GM21723 (cell line): ENCODE data around the gene KLRF1.
A peak's percentile ranks its signal among the peaks of the same experiment; 100 is the strongest.

ENCODE experiments used
- ATAC-seq: cut with Tn5 transposase; IDR thresholded peaks from one replicate; pipeline ENCODE4 v1.9.1; 2021; ENCODE audit warnings: mild to moderate bottlenecking, moderate library complexity; ENCODE audit not compliant: unreplicated experiment

The KLRF1 gene

DNA sequence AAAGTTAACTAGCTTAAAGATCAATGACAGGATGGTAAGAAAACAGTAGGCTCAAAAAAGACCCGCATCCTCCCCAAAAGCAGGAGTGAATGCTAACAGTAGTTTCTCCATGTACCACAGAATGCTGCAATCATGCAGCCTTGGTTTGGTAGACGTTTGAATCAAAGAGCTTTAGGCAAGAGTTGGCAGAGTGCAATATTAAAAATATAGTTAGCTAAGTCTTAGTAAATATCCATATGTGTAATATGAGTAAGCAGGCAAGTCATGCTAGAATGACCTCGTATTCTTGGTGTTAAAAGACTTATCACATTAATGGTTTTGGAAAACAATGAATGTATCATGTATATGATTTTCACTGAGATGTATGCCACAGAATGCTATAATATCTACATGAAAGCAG lies 18.8 kb upstream of the KLRF1 start:
- no peak for ATAC-seq

DNA sequence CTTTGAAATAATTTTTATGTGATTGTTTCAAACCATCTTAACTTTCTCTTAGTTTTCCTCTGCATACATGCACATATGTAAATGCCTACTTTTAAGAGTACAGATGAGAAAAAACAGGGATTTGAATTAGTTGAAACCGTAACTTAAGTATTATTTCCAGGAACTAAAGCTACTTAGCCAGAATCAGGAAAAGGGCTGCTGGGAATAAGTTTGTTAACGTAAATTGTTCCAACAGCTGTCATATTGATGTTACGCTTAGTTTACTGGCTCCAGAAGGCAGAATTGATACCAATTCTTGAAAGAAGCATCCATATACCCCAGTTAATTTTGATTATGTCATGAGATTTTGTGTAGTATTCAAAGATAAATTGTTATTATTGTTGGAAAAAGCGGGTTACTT lies 17.9 kb upstream of the KLRF1 start:
- ATAC-seq = no peak

GRCh38 chr12:9809866-9810265 lies 17.4 kb upstream of the KLRF1 start:
- ATAC-seq = no peak

DNA sequence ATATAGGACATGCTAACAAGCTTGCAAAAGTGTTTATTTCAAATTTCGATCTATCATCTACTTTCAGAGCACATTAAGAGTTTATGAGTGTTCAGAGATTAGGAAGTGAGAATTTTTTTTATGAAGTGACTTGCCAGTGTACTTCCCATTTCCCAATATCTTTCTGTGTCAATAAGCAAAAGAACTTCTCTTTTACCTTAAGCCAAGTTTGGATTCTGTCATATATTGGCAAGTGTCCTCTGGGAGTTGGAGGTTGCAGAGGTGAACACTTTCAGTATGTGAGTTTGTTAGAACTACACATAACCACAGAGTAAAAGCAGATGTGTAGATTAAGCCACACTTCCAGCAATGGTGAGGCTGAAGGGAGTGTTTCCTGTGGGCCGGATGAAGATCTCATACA lies 16.6 kb upstream of the KLRF1 start:
- ATAC-seq = no peak

GRCh38 chr12:9811621-9812020 lies 15.7 kb upstream of the KLRF1 start:
- ATAC-seq = no peak

GRCh38 chr12:9813821-9814798 lies 13.2 kb upstream of the KLRF1 start:
- ATAC-seq = peak; percentile 93

DNA sequence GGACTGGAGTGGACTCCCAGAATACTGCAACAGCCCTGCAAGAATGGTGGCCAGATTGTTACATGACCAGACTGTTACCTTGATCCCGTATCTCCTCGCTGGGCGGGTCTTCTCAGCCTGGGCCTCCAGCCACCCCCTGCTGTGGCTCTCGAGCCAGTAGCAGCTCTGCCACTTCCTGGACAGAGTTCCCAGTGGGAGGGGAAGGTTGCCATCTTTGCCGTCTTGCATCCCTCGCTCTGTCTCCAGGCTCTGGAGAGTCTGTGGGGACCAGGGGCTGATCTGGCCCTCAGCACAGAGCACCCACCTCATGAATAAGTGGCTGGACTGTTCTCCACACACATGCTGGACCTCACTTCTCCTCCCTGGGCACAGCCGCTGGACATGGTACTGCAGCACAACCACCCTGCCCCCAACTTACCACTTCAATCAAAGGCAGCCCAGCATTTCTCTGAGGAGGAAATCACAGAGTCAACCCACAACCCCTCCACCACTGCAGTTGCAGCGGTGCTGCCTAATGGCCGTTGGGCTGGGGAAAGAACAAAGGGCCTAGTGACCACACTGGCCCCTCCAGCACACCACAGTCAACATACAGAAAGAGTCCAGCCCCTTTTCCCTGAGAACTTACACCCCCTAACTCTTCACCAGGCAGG lies 6.9 kb upstream of the KLRF1 start:
- no peak for ATAC-seq

DNA sequence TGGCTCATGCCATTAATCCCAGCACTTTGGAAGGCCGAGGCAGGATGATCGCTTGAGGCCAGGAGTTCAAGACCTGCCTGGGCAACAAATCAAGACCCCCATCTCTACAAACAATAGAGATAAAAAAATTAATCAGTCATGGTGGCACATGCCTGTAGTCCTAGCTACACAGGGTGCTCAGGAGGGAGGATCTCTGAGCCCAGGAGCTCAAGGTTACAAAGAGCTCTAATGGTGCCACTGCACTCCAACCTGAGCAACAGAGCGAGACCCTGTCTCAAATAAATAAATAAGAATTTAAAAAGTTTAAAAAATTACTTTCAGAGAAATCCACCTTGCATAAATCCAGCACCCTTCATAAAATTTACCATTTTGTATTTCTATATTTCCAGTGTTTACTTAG lies 2.2 kb downstream of the KLRF1 start:
- no peak for ATAC-seq

DNA sequence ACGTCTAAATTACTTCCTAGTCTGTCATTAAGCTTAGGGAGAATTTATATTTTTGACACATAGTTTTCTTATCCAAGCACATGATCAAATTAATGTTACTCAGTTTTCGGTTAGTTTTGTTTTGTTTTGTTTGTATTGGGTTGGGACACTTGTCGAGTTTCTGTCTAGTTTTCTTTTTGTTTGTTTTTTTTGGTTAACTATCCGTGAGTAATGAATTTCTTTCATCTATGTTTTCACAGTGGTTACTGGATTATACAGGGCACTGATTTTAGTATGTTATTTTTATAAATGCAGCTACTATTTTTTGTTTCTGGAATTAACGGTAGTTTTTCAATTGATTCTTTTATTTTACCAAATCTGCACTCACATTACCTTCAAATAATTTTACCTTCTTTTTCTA lies 2.7 kb downstream of the KLRF1 start:
- ATAC-seq = no peak

- ATAC-seq = no peak
Observed at GRCh38 chr12:9831720-9832119, 4.4 kb downstream of the KLRF1 start.

- ATAC-seq = no peak
Observed at GRCh38 chr12:9843407-9843806, 16.1 kb downstream of the KLRF1 start.

DNA sequence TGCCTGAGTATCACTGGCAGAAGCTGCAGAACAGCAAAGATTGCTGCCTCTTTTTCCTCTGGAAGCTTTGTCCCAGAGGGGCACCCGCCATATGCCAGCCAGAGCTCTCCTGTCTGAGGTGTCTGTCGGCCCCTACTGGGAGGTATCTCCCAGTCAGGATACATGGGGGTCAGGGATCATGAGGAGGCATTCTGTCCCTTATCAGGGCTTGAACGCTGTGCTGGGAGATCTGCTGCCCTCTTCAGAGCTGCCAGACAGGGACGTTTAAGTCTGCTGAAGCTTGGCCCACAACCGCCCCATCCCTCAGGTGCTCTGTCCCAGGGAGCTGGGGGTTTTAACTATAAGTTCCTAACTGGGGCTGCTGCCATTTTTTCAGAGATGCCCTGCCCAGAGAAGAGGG lies 21.6 kb downstream of the KLRF1 start:
- ATAC-seq = no peak

- ATAC-seq = no peak
Observed at GRCh38 chr12:9851050-9851449, 23.8 kb downstream of the KLRF1 start.

DNA sequence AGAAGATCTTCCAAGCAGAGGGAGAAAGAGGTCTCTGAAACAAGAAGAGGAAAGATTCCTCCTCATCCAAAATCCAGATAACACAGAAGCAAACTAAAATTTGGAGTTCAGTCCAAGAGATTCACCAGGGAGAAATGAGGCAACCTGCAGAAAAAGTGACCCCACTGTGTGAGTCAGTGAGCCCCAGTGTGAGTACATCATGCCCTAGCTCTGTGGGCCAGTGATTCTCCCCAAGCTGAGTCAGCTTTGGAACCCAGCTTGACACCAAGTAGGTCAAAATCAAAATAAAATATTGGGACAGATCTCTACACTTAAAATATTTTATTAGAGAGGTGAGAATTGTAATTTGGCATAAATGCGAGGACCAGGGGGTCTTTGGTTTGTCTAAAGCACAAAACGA lies 24.6 kb downstream of the KLRF1 start:
- ATAC-seq = no peak

- no peak for ATAC-seq
Observed at GRCh38 chr12:9856151-9856550, 28.9 kb downstream of the KLRF1 start.

DNA sequence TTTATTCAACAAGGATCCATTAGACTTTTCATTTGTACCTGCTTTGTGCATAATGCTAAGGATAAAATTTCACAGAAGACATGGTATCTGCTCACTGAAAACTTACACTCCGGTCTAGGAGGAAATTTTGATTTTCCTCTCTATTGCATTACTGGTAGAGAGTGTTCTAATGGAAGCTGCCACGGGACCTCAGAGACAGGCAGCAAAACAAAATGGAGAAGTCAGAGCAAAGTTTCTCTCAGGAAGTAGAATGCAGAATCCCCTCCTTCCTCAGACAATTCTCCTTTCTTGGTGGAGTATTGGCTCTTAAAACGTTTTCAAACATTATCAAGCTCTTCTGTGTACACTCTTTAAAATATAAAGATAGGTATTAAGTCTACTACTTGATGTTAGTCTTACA lies 29.6 kb downstream of the KLRF1 start:
- ATAC-seq = no peak

DNA sequence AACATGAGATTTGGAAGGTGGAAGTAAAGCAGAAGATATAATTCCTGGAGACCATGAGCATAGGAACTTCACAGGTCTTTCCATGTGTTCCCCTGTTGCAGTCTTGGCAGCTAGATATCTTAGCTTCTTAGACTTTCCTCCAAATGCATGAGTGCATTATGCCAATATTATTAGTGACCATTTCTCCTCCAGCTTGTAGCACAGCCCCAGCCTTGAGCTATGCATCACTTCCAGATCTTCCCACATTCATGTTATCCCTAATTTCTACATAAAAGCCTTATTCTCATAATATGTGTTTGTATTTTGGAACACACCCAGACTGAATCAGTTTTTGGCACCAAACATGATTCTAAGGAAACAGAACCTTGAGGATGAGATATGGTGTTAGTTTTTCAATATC lies 30.9 kb downstream of the KLRF1 start:
- ATAC-seq = no peak

- ATAC-seq = no peak
Observed at GRCh38 chr12:9864913-9865675, 37.8 kb downstream of the KLRF1 start.

DNA sequence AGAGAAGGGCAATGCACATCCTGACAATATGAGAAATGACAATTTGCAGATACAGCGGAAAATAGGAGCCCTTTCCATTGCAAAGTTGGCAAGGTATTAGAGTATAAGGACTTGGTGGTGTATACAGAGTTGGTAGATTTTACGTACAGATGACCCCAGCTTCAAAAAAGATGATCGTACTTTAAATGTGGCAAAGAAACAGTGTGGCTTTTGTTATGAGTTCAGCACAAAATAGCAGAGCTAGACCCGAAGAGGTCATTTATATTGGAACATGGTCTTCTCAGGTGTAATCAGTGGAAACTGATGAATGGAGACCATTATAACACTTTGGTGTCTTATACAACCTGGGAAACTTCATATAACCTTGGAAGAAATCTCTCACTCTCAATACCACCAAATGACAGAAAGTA lies 39.6 kb downstream of the KLRF1 start:
- ATAC-seq = no peak

GRCh38 chr12:9867531-9867930 lies 40.2 kb downstream of the KLRF1 start:
- ATAC-seq = no peak

DNA sequence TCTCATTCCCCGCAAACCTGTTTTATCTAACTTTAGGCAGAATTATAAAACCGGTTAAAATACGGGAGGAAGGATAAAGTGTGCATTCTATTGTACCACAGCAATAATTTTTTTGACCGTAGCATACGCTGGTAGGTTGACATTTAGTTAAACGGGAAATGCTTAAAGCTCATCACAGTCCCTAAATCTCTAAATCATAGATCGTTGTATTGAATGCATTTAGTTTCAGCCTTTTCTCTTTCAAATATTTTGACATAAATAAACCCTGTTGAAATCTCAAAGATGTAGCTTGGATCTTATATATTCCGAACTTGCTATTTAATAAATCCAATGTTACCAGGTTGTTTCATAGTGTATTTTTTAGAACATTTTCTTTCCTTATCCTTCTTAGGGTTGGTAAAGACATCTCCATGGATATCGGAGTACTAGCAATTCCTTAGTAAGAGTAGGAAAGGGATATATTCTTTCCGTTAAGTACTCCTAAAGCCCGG lies 41.1 kb downstream of the KLRF1 start:
- ATAC-seq = no peak
